ENCODE measurements around the gene LAX1.
A peak's percentile ranks its signal among the peaks of the same experiment; 100 is the strongest.
"Not testable (repeated sequence)": the region's sequence is repeated elsewhere in the genome, so short reads cannot be mapped to it uniquely, and the experiment has no call there.

The LAX1 gene

DNA sequence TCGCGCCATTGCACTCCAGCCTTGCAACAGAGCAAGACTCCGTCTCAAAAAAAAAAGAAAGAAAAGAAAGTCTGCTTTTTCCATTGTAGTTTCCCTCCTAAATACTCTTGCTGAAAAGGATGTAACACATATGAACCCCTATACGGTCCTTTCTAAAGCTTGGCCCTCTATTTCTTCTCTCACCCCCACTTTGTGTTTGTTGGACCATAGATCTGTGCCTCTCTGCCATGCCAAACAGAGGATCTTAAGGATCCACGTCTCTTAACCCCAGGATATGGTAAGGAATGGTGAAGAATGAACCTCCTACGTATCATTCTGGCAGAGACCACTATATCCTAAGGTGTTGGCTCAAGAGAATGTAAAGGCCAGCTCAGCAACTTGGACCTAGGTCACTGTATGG lies 18.7 kb upstream of the LAX1 start:
- no peak overlapping the region for H3K4me3 ChIP-seq (ENCODE audit: insufficient read depth, low read depth, low read length, poor library complexity, severe bottlenecking)
- no peak overlapping the region for H3K27ac ChIP-seq (ENCODE audit: insufficient read depth, low read length, poor library complexity, severe bottlenecking)
- no peaks in the 10 kb centered on the region for H3K9me3 ChIP-seq (ENCODE audit: control insufficient read depth, low read length)
- no peaks in the 10 kb centered on the region for H3K27me3 ChIP-seq (replicated peaks; ENCODE audit: control insufficient read depth, insufficient read depth, low read length, poor library complexity, severe bottlenecking)
- H3K4me1 ChIP-seq (ENCODE audit: control insufficient read depth, insufficient read depth, low read length, poor library complexity, severe bottlenecking) = peaks cover 10% of the 10 kb centered on the region
- no peaks in the 10 kb centered on the region for H3K36me3 ChIP-seq (ENCODE audit: control insufficient read depth, insufficient read depth, low read length)
- DNase-seq = no peak

DNA sequence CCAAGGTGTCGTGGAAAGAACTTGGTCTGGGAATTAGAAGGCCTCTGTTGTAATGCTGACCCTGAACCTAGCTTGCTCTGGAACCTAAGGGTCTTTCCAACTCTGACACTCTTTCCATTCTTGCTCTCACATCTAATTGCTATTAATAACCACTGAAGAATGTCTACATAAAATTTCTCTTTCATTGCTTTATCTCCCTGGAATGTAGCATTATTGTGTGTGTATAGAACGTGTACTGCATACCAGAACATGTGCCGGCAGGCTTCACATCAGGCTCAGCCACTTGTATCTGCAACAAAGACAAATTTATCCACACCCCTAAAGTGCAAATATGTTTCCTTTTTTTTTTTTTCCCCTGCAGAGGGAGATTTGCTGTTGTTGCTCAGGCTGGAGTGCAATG lies 13.9 kb upstream of the LAX1 start:
- no peak overlapping the region for H3K27ac ChIP-seq (ENCODE audit: insufficient read depth, low read length, poor library complexity, severe bottlenecking)
- no peaks in the 10 kb centered on the region for H3K9me3 ChIP-seq (ENCODE audit: control insufficient read depth, low read length)
- DNase-seq = no peak
- H3K4me3 ChIP-seq (ENCODE audit: insufficient read depth, low read depth, low read length, poor library complexity, severe bottlenecking) = no peak overlapping the region
- H3K4me1 ChIP-seq (ENCODE audit: control insufficient read depth, insufficient read depth, low read length, poor library complexity, severe bottlenecking) = peaks cover 11% of the 10 kb centered on the region
- no peaks in the 10 kb centered on the region for H3K36me3 ChIP-seq (ENCODE audit: control insufficient read depth, insufficient read depth, low read length)
- H3K27me3 ChIP-seq (replicated peaks; ENCODE audit: control insufficient read depth, insufficient read depth, low read length, poor library complexity, severe bottlenecking) = no peaks in the 10 kb centered on the region

DNA sequence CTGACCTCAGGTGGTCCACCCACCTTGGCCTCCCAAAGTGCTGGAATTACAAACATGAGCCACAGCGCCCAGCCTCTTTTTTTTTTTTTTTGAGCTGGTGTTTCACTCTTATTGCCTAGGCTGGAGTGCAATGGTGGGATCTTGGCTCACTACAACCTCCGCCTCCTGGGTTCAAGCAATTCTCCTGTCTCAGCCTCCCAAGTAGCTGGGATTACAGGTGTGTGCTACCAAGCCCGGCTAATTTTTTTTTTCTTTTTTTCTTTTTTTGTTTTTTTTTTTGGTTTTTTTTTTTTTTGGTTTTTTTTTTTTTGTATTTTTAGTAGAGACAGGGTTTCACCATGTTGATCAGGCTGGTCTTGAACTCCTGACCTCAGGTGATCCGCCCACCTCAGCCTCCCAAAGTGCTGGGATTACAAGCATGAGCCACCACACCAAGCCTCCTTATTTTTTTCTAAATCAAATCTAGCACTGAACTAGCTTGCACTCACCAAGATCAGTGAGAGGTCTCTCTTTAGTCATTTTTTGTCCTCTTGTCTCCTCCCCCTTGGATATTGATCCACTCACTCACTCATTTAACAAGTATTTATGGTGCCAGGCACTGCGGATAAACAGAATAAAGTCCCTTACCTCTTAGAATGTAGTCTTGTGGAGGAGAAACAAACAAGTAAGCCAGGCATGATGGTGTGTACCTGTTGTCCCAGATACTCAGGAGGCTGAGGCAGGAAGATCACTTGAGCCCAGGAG lies 13.2 kb upstream of the LAX1 start:
- not testable (repeated sequence) for H3K36me3 ChIP-seq (ENCODE audit: control insufficient read depth, insufficient read depth, low read length); H3K27me3 ChIP-seq (replicated peaks; ENCODE audit: control insufficient read depth, insufficient read depth, low read length, poor library complexity, severe bottlenecking); H3K4me3 ChIP-seq (ENCODE audit: insufficient read depth, low read depth, low read length, poor library complexity, severe bottlenecking); H3K27ac ChIP-seq (ENCODE audit: insufficient read depth, low read length, poor library complexity, severe bottlenecking); DNase-seq; H3K9me3 ChIP-seq (ENCODE audit: control insufficient read depth, low read length)
- H3K4me1 ChIP-seq (ENCODE audit: control insufficient read depth, insufficient read depth, low read length, poor library complexity, severe bottlenecking) = peaks cover 11% of the 10 kb centered on the region

DNA sequence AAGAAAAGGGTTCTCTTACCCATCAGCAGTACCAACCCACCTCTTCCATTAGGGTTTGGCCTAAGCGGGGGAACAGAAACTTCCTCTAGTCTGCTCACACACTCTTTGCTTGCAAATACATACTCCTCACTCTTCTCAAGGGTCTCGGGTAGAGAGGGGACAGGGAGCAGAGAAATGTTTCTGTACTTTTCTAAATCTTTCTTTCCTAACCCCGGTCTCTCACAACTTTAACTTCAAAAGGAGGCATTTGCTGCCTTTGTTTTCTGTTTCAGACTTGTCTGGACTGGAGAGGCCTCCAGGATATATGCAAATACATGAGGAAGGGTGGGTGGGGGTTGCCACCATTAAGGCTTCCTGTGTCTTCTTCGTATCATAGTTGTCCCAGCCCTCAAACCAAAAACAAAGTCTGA lies 10.5 kb upstream of the LAX1 start:
- no peak for DNase-seq
- H3K4me3 ChIP-seq (ENCODE audit: insufficient read depth, low read depth, low read length, poor library complexity, severe bottlenecking) = peak overlapping the region; percentile 17
- peaks cover 11% of the 10 kb centered on the region for H3K4me1 ChIP-seq (ENCODE audit: control insufficient read depth, insufficient read depth, low read length, poor library complexity, severe bottlenecking)
- no peaks in the 10 kb centered on the region for H3K36me3 ChIP-seq (ENCODE audit: control insufficient read depth, insufficient read depth, low read length)
- peak overlapping the region; percentile 32 for H3K27ac ChIP-seq (ENCODE audit: insufficient read depth, low read length, poor library complexity, severe bottlenecking)
- H3K9me3 ChIP-seq (ENCODE audit: control insufficient read depth, low read length) = no peaks in the 10 kb centered on the region
- no peaks in the 10 kb centered on the region for H3K27me3 ChIP-seq (replicated peaks; ENCODE audit: control insufficient read depth, insufficient read depth, low read length, poor library complexity, severe bottlenecking)

DNA sequence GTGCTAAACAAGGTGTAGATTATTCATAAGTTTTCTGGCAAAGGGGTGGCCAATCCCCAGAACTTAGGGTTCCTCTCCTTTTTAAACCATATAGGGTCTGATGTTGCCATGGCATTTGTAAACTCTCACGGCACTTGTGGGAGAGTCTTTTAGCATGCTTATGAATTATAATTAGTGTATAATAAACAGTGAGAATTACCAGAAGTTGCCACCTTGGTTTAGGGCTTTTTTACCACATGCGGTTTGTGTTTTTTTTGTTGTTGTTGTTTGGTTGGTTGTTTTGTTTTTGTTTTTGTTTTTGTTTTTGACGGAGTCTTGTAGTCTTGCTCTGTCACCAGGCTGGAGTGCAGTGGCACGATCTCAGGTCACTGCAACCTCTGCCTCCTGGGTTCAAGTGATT lies 8.9 kb upstream of the LAX1 start:
- H3K27ac ChIP-seq (ENCODE audit: insufficient read depth, low read length, poor library complexity, severe bottlenecking) = no peak overlapping the region
- no peak overlapping the region for H3K4me3 ChIP-seq (ENCODE audit: insufficient read depth, low read depth, low read length, poor library complexity, severe bottlenecking)
- no peak for DNase-seq
- no peaks in the 10 kb centered on the region for H3K9me3 ChIP-seq (ENCODE audit: control insufficient read depth, low read length)
- peaks cover 11% of the 10 kb centered on the region for H3K4me1 ChIP-seq (ENCODE audit: control insufficient read depth, insufficient read depth, low read length, poor library complexity, severe bottlenecking)
- no peaks in the 10 kb centered on the region for H3K27me3 ChIP-seq (replicated peaks; ENCODE audit: control insufficient read depth, insufficient read depth, low read length, poor library complexity, severe bottlenecking)
- H3K36me3 ChIP-seq (ENCODE audit: control insufficient read depth, insufficient read depth, low read length) = no peaks in the 10 kb centered on the region

DNA sequence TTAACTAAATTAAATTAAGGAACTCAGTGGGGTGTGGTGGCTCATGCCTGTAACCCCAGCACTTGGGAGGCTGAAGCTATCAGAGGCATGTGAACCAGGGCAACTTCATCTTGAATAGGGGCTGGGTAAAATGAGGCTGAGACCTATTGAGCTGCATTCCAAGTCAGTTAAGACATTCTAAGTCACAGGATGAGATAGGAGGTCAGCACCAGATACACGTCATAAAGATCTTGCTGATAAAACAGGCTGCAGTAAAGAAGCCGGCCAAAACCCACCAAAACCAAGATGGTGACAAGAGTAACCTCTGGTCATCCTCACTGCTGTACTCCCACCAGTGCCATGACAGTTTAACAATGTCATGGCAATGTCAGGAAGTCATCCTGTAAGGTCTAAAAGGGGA lies 6.2 kb upstream of the LAX1 start:
- H3K36me3 ChIP-seq (ENCODE audit: control insufficient read depth, insufficient read depth, low read length); H3K27me3 ChIP-seq (replicated peaks; ENCODE audit: control insufficient read depth, insufficient read depth, low read length, poor library complexity, severe bottlenecking); H3K4me3 ChIP-seq (ENCODE audit: insufficient read depth, low read depth, low read length, poor library complexity, severe bottlenecking); DNase-seq; H3K27ac ChIP-seq (ENCODE audit: insufficient read depth, low read length, poor library complexity, severe bottlenecking); H3K9me3 ChIP-seq (ENCODE audit: control insufficient read depth, low read length): not testable (repeated sequence)
- peaks cover 12% of the 10 kb centered on the region for H3K4me1 ChIP-seq (ENCODE audit: control insufficient read depth, insufficient read depth, low read length, poor library complexity, severe bottlenecking)

DNA sequence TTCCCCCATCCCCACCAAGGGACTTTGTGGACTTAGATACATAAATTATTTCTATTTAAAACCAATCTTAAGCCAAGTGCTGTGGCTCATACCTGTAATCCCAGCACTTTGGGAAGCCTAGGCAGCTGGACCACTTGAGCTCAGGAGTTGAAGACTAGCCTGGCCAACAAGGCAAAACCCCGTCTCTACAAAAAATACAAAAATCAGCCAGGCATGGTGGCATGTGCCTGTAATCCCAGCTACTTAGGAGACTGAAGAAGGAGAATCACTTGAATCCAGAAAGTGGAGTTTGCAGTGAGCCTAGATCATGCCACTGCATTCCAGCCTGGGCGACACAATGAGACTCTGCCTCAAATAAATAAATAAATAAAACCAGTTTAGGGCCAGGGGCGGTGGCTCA lies 4.5 kb upstream of the LAX1 start:
- Histone ChIP-seq H3K27me3 (replicated peaks; ENCODE audit: control insufficient read depth, insufficient read depth, low read length, poor library complexity, severe bottlenecking) (no peaks in the 10 kb centered on the region), H3K4me1 (ENCODE audit: control insufficient read depth, insufficient read depth, low read length, poor library complexity, severe bottlenecking) (peaks cover 10% of the 10 kb centered on the region), H3K4me3 (ENCODE audit: insufficient read depth, low read depth, low read length, poor library complexity, severe bottlenecking) (no peak overlapping the region), H3K36me3 (ENCODE audit: control insufficient read depth, insufficient read depth, low read length) (no peaks in the 10 kb centered on the region), H3K27ac (ENCODE audit: insufficient read depth, low read length, poor library complexity, severe bottlenecking) (no peak overlapping the region), H3K9me3 (ENCODE audit: control insufficient read depth, low read length) (no peaks in the 10 kb centered on the region)
- no peak for DNase-seq

DNA sequence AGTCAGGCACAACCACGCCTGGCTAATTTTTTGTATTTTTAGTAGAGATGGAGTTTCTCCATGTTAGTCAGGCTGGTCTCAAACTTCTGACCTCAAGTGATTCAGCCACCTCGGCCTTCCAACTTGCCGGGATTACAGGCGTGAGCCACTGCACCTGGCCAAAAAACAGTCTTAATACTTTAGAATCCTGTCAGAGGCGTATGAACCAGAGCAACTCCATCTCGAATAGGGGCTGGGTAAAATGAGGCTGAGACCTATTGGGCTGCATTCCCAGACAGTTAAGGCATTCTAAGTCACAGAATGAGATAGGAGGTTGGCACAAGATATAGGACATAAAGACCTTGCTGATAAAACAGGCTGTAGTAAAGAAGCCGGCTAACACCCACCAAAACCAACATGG lies 3.0 kb upstream of the LAX1 start:
- peaks cover 10% of the 10 kb centered on the region for H3K4me1 ChIP-seq (ENCODE audit: control insufficient read depth, insufficient read depth, low read length, poor library complexity, severe bottlenecking)
- H3K27ac ChIP-seq (ENCODE audit: insufficient read depth, low read length, poor library complexity, severe bottlenecking); H3K4me3 ChIP-seq (ENCODE audit: insufficient read depth, low read depth, low read length, poor library complexity, severe bottlenecking); H3K9me3 ChIP-seq (ENCODE audit: control insufficient read depth, low read length); DNase-seq; H3K27me3 ChIP-seq (replicated peaks; ENCODE audit: control insufficient read depth, insufficient read depth, low read length, poor library complexity, severe bottlenecking); H3K36me3 ChIP-seq (ENCODE audit: control insufficient read depth, insufficient read depth, low read length): not testable (repeated sequence)

DNA sequence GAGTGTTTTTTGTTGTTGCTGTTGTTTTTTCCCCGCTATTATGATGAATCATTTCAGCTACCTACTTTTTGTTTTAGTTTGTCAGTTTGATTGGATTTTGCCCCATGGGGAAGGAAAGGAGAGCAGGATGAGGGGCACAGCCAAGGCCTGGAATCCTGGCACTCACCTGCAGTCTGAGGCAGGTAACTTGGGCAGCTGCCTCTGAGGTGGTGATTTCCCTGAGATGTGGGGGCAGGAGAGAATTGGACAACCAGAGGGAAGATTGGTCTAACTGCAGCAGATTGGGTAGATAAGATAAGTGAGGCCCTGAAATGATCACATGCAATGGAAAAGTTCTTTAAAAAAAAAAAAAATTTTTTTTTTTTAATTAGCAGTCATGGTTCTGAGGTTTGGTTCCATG lies 1.5 kb upstream of the LAX1 start:
- DNase-seq = no peak
- no peaks in the 10 kb centered on the region for H3K9me3 ChIP-seq (ENCODE audit: control insufficient read depth, low read length)
- H3K27ac ChIP-seq (ENCODE audit: insufficient read depth, low read length, poor library complexity, severe bottlenecking) = peak overlapping the region; percentile 87
- no peak overlapping the region for H3K4me3 ChIP-seq (ENCODE audit: insufficient read depth, low read depth, low read length, poor library complexity, severe bottlenecking)
- no peaks in the 10 kb centered on the region for H3K36me3 ChIP-seq (ENCODE audit: control insufficient read depth, insufficient read depth, low read length)
- no peaks in the 10 kb centered on the region for H3K27me3 ChIP-seq (replicated peaks; ENCODE audit: control insufficient read depth, insufficient read depth, low read length, poor library complexity, severe bottlenecking)
- peaks cover 16% of the 10 kb centered on the region for H3K4me1 ChIP-seq (ENCODE audit: control insufficient read depth, insufficient read depth, low read length, poor library complexity, severe bottlenecking)

DNA sequence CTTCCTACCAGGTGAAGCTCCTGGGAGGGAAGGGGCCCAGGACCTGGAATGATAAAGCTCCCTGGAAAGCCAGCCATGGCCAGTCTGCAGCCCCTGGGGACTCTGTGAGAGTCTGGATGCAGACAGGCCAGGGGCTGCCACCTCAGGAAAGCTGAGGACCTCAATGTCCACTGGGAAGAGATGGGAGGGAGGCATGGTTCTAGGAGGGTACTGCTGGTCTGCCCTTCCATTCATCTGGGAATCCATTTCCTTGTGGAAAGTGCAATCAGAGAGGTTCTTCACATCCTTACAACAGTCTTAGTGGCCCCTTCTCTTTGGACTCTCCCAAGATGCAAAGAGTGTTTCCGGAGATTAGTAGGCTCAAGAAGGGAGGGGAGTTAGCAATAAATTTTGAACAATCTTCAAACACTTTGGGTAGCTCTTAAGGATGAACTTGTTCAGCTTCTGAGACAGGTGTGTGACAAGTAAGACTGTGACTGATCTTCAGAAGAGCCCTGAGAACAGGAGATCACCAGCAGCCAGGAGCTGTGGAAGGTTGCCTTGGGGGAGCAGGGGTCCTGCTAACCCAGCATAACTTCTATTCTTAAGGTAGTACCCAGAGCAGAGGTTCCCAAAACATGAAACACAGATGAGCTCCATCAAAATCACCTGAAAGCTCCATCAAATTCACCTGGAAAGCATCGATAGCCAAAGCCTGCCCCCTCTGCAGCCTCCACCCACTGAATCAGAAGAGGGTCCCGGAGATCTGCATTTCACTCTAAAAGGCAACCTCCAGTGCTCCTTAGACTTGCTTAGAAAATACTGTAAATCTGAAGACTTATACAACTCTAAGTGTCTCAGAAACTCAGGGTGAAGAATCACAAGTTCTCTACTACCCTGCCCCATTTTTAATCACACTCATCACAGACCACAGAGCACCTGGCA lies 616 bp upstream of the LAX1 start:
- Histone ChIP-seq H3K36me3 (ENCODE audit: control insufficient read depth, insufficient read depth, low read length) (no peaks in the 10 kb centered on the region), H3K27ac (ENCODE audit: insufficient read depth, low read length, poor library complexity, severe bottlenecking) (peak overlapping the region; percentile 87), H3K9me3 (ENCODE audit: control insufficient read depth, low read length) (no peaks in the 10 kb centered on the region), H3K4me3 (ENCODE audit: insufficient read depth, low read depth, low read length, poor library complexity, severe bottlenecking) (peak overlapping the region; percentile 54), H3K27me3 (replicated peaks; ENCODE audit: control insufficient read depth, insufficient read depth, low read length, poor library complexity, severe bottlenecking) (no peaks in the 10 kb centered on the region), H3K4me1 (ENCODE audit: control insufficient read depth, insufficient read depth, low read length, poor library complexity, severe bottlenecking) (peaks cover 20% of the 10 kb centered on the region)
- no peak for DNase-seq

All from effector memory CD4-positive, alpha-beta T cell (primary cell).